BLaER1 treated with 17β-estradiol and CSF1 and Interleukin-3, amounts not matched to agents 10 nM and 100 nM (cell line): ENCODE data around the gene SNRNP200.

ENCODE experiments used
- H3K27ac ChIP-seq, 11 experiments: shearing (Covaris generic); formaldehyde crosslinking; 2 replicates each; pipeline ENCODE4 v1.8.1; 2022
- H3K27me3 ChIP-seq, 11 experiments: shearing (Covaris generic); formaldehyde crosslinking; 2 replicates each; pipeline ENCODE4 v1.8.1; 2022
- H3K36me3 ChIP-seq, 11 experiments: shearing (Covaris generic); formaldehyde crosslinking; 2 replicates each; pipeline ENCODE4 v1.8.1; 2022
- H3K4me1 ChIP-seq, 10 experiments: shearing (Covaris generic); formaldehyde crosslinking; 2 replicates each; pipeline ENCODE4 v1.8.1; 2022
- H3K4me2 ChIP-seq, 11 experiments: shearing (Covaris generic); formaldehyde crosslinking; 2 replicates each; pipeline ENCODE4 v1.8.1; 2022
- H3K4me3 ChIP-seq, 10 experiments: shearing (Covaris generic); formaldehyde crosslinking; 2 replicates each; pipeline ENCODE4 v1.8.1; 2022
- H3K9ac ChIP-seq, 11 experiments: shearing (Covaris generic); formaldehyde crosslinking; 2 replicates each; pipeline ENCODE4 v1.8.1; 2022
- H3K9me3 ChIP-seq, 11 experiments: shearing (Covaris generic); formaldehyde crosslinking; replicated peaks in 1 of 11; 2 replicates each; pipeline ENCODE4 v1.8.1; 2022
- H4K20me1 ChIP-seq, 11 experiments: shearing (Covaris generic); formaldehyde crosslinking; 2 replicates each; pipeline ENCODE4 v1.8.1; 2022
- Cebpa-rat ChIP-seq, 11 experiments: shearing (Covaris generic); IDR thresholded peaks; 2 replicates each; pipeline ENCODE4 v1.8.1; 2022

SNRNP200 gene

GRCh38 chr2:96329456-96329855 is 24.1 kb upstream of the SNRNP200 start:
- Histone ChIP-seq H3K9me3 (no peaks in the 10 kb centered on the region), H4K20me1 (peaks cover 0 to 10% (median 0%) of the 10 kb centered on the region in 11 experiments; a peak in 6 of 22 replicates), H3K27me3 (no peaks in the 10 kb centered on the region), H3K27ac (no peak overlapping the region), H3K4me3 (no peak overlapping the region), H3K4me1 (peaks cover 22 to 59% (median 41%) of the 10 kb centered on the region in 10 experiments), H3K36me3 (peaks cover 12 to 44% (median 36%) of the 10 kb centered on the region in 11 experiments; a peak in 21 of 22 replicates), H3K4me2 (peak overlapping the region in 2 of 11 experiments; percentile 27 to 46; a peak in 6 of 22 replicates), H3K9ac (no peak overlapping the region)
- TF ChIP-seq Cebpa-rat (IDR thresholded peaks at IDR 0.05): no peak

GRCh38 chr2:96326990-96327820 is 21.9 kb upstream of the SNRNP200 start:
- Histone ChIP-seq H3K9ac (peak overlapping the region in 8 of 11 experiments; percentile 77 to 92 (median 89); a peak in 7 of 22 replicates), H3K4me3 (peak overlapping the region in 4 of 10 experiments; percentile 67 to 83 (median 74); a peak in 3 of 20 replicates), H3K27ac (peak overlapping the region in 1 of 11 experiments; percentile 88; a peak in 1 of 22 replicates), H4K20me1 (peaks cover 0 to 10% (median 0%) of the 10 kb centered on the region in 11 experiments; a peak in 6 of 22 replicates), H3K27me3 (no peaks in the 10 kb centered on the region), H3K36me3 (peaks cover 12 to 44% (median 36%) of the 10 kb centered on the region in 11 experiments; a peak in 21 of 22 replicates), H3K4me1 (peaks cover 32 to 67% (median 54%) of the 10 kb centered on the region in 10 experiments), H3K9me3 (no peaks in the 10 kb centered on the region), H3K4me2 (peak overlapping the region; percentile 76 to 94 (median 91))
- TF ChIP-seq Cebpa-rat (IDR thresholded peaks at IDR 0.05): no peak

GRCh38 chr2:96326564-96326963 is 21.2 kb upstream of the SNRNP200 start:
- peak overlapping the region; percentile 76 to 94 (median 91) for H3K4me2 ChIP-seq
- H3K36me3 ChIP-seq: peaks cover 12 to 44% (median 33%) of the 10 kb centered on the region in 11 experiments; a peak in 21 of 22 replicates
- peak overlapping the region; percentile 77 to 92 (median 87); a peak in 17 of 22 replicates for H3K9ac ChIP-seq
- H3K27me3 ChIP-seq: no peaks in the 10 kb centered on the region
- peak overlapping the region in 9 of 10 experiments; percentile 67 to 86 (median 80); a peak in 18 of 20 replicates for H3K4me3 ChIP-seq
- no peaks in the 10 kb centered on the region for H3K9me3 ChIP-seq
- H3K27ac ChIP-seq: peak overlapping the region in 8 of 11 experiments; percentile 75 to 89 (median 87); a peak in 13 of 22 replicates
- TF ChIP-seq Cebpa-rat (IDR thresholded peaks at IDR 0.05): no peak
- peaks cover 0 to 10% (median 0%) of the 10 kb centered on the region in 11 experiments; a peak in 6 of 22 replicates for H4K20me1 ChIP-seq
- H3K4me1 ChIP-seq: peaks cover 35 to 71% (median 57%) of the 10 kb centered on the region in 10 experiments

GRCh38 chr2:96325884-96326255 is 20.5 kb upstream of the SNRNP200 start:
- Histone ChIP-seq H3K36me3 (peaks cover 12 to 42% (median 33%) of the 10 kb centered on the region in 11 experiments; a peak in 21 of 22 replicates), H3K27ac (peak overlapping the region; percentile 51 to 89 (median 84); a peak in 21 of 22 replicates), H3K9ac (peak overlapping the region; percentile 77 to 92 (median 87)), H3K4me3 (peak overlapping the region; percentile 67 to 86 (median 80)), H4K20me1 (peaks cover 0 to 10% (median 0%) of the 10 kb centered on the region in 11 experiments; a peak in 6 of 22 replicates), H3K27me3 (no peaks in the 10 kb centered on the region), H3K4me1 (peaks cover 37 to 71% (median 59%) of the 10 kb centered on the region in 10 experiments), H3K9me3 (no peaks in the 10 kb centered on the region), H3K4me2 (peak overlapping the region; percentile 76 to 94 (median 91))
- TF ChIP-seq Cebpa-rat (IDR thresholded peaks at IDR 0.05): no peak

- H3K27me3 ChIP-seq: no peaks in the 10 kb centered on the region
- peak within 1 kb of the TSS; percentile 77 to 92 (median 87) for H3K9ac ChIP-seq
- no peaks in the 10 kb centered on the region for H3K9me3 ChIP-seq
- H3K36me3 ChIP-seq: peaks cover 12 to 37% (median 33%) of the 10 kb centered on the region in 11 experiments; a peak in 21 of 22 replicates
- H3K4me2 ChIP-seq: peak within 1 kb of the TSS; percentile 76 to 94 (median 91)
- H3K4me3 ChIP-seq: peak within 1 kb of the TSS; percentile 67 to 86 (median 80)
- H4K20me1 ChIP-seq: peaks cover 0 to 10% (median 0%) of the 10 kb centered on the region in 11 experiments; a peak in 6 of 22 replicates
- H3K27ac ChIP-seq: peak within 1 kb of the TSS; percentile 51 to 89 (median 84)
- peaks cover 43 to 74% (median 64%) of the 10 kb centered on the region in 10 experiments for H3K4me1 ChIP-seq
- TF ChIP-seq Cebpa-rat (IDR thresholded peaks at IDR 0.05): no peak
Observed at GRCh38 chr2:96325041-96325883, 19.9 kb upstream of the SNRNP200 start, which contains the start of gene ITPRIPL1. ITPRIPL1 (plus strand) TSS chr2:96325317; CDS start chr2:96325840, 523 bp downstream.

GRCh38 chr2:96324721-96325040 is 19.3 kb upstream of the SNRNP200 start:
- Histone ChIP-seq H3K27ac (peak overlapping the region; percentile 51 to 89 (median 84); a peak in 21 of 22 replicates), H3K9ac (peak overlapping the region; percentile 77 to 92 (median 87)), H4K20me1 (peaks cover 0 to 10% (median 0%) of the 10 kb centered on the region in 11 experiments; a peak in 6 of 22 replicates), H3K4me1 (peaks cover 49 to 75% (median 67%) of the 10 kb centered on the region in 10 experiments), H3K36me3 (peaks cover 12 to 31% (median 28%) of the 10 kb centered on the region in 11 experiments; a peak in 21 of 22 replicates), H3K4me3 (peak overlapping the region; percentile 67 to 86 (median 80)), H3K9me3 (no peaks in the 10 kb centered on the region), H3K4me2 (peak overlapping the region; percentile 76 to 94 (median 91)), H3K27me3 (no peaks in the 10 kb centered on the region)
- TF ChIP-seq Cebpa-rat (IDR thresholded peaks at IDR 0.05): no peak

GRCh38 chr2:96323849-96324248 is 18.5 kb upstream of the SNRNP200 start:
- Histone ChIP-seq H3K36me3 (peaks cover 12 to 26% (median 23%) of the 10 kb centered on the region in 11 experiments; a peak in 21 of 22 replicates), H3K9me3 (no peaks in the 10 kb centered on the region), H3K4me1 (peaks cover 57 to 78% (median 72%) of the 10 kb centered on the region in 10 experiments), H3K9ac (no peak overlapping the region), H4K20me1 (peaks cover 0 to 10% (median 0%) of the 10 kb centered on the region in 11 experiments; a peak in 6 of 22 replicates), H3K4me2 (peak overlapping the region; percentile 76 to 94 (median 91); a peak in 20 of 22 replicates), H3K27me3 (no peaks in the 10 kb centered on the region), H3K27ac (no peak overlapping the region), H3K4me3 (no peak overlapping the region)
- TF ChIP-seq Cebpa-rat (IDR thresholded peaks at IDR 0.05): no peak
